H9 (cell line): ENCODE data around the gene SEMA3G. TPM values are rescaled to one million over a fixed set of nuclear protein-coding genes. Genes with fewer than 3 reads are reported as not detected.

Source experiments
- DNase-seq: peaks from one replicate; pipeline ENCODE4 v3.0.0-alpha.2; 2017
- H2AFZ ChIP-seq: one replicate; pipeline ENCODE4 v1.6.1; 2013; ENCODE audit warnings: mild to moderate bottlenecking, low read length, control low read depth, moderate library complexity
- H2AK5ac ChIP-seq: 2 replicates; pipeline ENCODE4 v1.6.1; 2013; ENCODE audit warnings: low read length, control low read depth, mixed read lengths; ENCODE audit not compliant: insufficient read length
- H2BK120ac ChIP-seq: one replicate; pipeline ENCODE4 v1.6.1; 2013; ENCODE audit warnings: low read depth, mild to moderate bottlenecking, low read length, control low read depth, inconsistent platforms; ENCODE audit not compliant: poor library complexity, severe bottlenecking
- H2BK12ac ChIP-seq: 2 replicates; pipeline ENCODE4 v1.6.1; 2013; ENCODE audit warnings: low read length, control low read depth, mixed read lengths, low read depth; ENCODE audit not compliant: insufficient read length
- H2BK15ac ChIP-seq: 2 replicates; pipeline ENCODE4 v1.6.1; 2013; ENCODE audit warnings: low read depth, low read length, control low read depth
- H2BK20ac ChIP-seq: one replicate; pipeline ENCODE4 v1.6.1; 2013; ENCODE audit warnings: low read depth, mild to moderate bottlenecking, low read length, control low read depth, inconsistent platforms; ENCODE audit not compliant: poor library complexity, severe bottlenecking
- H2BK5ac ChIP-seq: 2 replicates; pipeline ENCODE4 v1.6.1; 2013; ENCODE audit warnings: low read length, control low read depth, mixed read lengths; ENCODE audit not compliant: insufficient read length
- H3K14ac ChIP-seq: 2 replicates; pipeline ENCODE4 v1.6.1; 2013; ENCODE audit warnings: low read length, control low read depth; ENCODE audit not compliant: insufficient read depth
- H3K18ac ChIP-seq: 2 replicates; pipeline ENCODE4 v1.6.1; 2013; ENCODE audit warnings: low read depth, mild to moderate bottlenecking, mixed read lengths, low read length, control low read depth; ENCODE audit not compliant: insufficient read length
- H3K23ac ChIP-seq: 2 replicates; pipeline ENCODE4 v1.6.1; 2013; ENCODE audit warnings: low read length, control low read depth, mixed read lengths, low read depth; ENCODE audit not compliant: insufficient read length
- H3K23me2 ChIP-seq: 2 replicates; pipeline ENCODE4 v1.6.1; 2013; ENCODE audit warnings: low read depth, mild to moderate bottlenecking, mixed read lengths, low read length, control low read depth; ENCODE audit not compliant: insufficient read length, poor library complexity, severe bottlenecking
- H3K27ac ChIP-seq: 2 replicates; pipeline ENCODE4 v1.5.1; 2013; ENCODE audit warnings: low read length, control low read depth, mixed read lengths, low read depth; ENCODE audit not compliant: insufficient read length
- H3K27me3 ChIP-seq: 2 replicates; pipeline ENCODE4 v1.6.1; 2013; ENCODE audit warnings: low read length, control low read depth, inconsistent platforms; ENCODE audit not compliant: insufficient read depth
- H3K4ac ChIP-seq: 2 replicates; pipeline ENCODE4 v1.6.1; 2013; ENCODE audit warnings: low read depth, mild to moderate bottlenecking, control low read depth, inconsistent platforms, low read length, moderate library complexity
- H3K4me1 ChIP-seq: 2 replicates; pipeline ENCODE4 v1.6.1; 2013; ENCODE audit warnings: low read length, control low read depth, inconsistent platforms; ENCODE audit not compliant: insufficient read depth
- H3K4me2 ChIP-seq: 2 replicates; pipeline ENCODE4 v1.6.1; 2013; ENCODE audit warnings: low read length, control low read depth, mixed read lengths; ENCODE audit not compliant: insufficient read length, insufficient read depth
- H3K56ac ChIP-seq: 2 replicates; pipeline ENCODE4 v1.6.1; 2013; ENCODE audit warnings: low read depth, mild to moderate bottlenecking, mixed read lengths, low read length, control low read depth; ENCODE audit not compliant: insufficient read length
- H3K79me1 ChIP-seq: 2 replicates; pipeline ENCODE4 v1.6.1; 2013; ENCODE audit warnings: low read depth, mild to moderate bottlenecking, moderate library complexity, low read length, control low read depth, inconsistent platforms; ENCODE audit not compliant: insufficient read depth, poor library complexity, severe bottlenecking
- H3K79me2 ChIP-seq: 2 replicates; pipeline ENCODE4 v1.6.1; 2013; ENCODE audit warnings: low read length, control low read depth, inconsistent platforms; ENCODE audit not compliant: insufficient read depth
- H3K9ac ChIP-seq: 2 replicates; pipeline ENCODE4 v1.6.1; 2013; ENCODE audit warnings: low read length, control low read depth, mixed read lengths; ENCODE audit not compliant: insufficient read length; ENCODE audit errors: extremely low read depth
- H3K9me3 ChIP-seq: one replicate; pipeline ENCODE4 v1.6.1; 2013; ENCODE audit warnings: low read depth, low read length, inconsistent platforms; ENCODE audit not compliant: control insufficient read depth
- H3T11ph ChIP-seq: one replicate; pipeline ENCODE4 v1.6.1; 2013; ENCODE audit warnings: mild to moderate bottlenecking, low read length, control low read depth, inconsistent platforms
- H4K20me1 ChIP-seq: one replicate; pipeline ENCODE4 v1.6.1; 2013; ENCODE audit not compliant: control insufficient read depth, insufficient read length, insufficient read depth
- H4K5ac ChIP-seq: 2 replicates; pipeline ENCODE4 v1.6.1; 2013; ENCODE audit warnings: low read depth, mild to moderate bottlenecking, mixed read lengths, low read length, control low read depth; ENCODE audit not compliant: insufficient read length
- H4K8ac ChIP-seq: replicated peaks from 2 replicates; pipeline ENCODE4 v1.6.1; 2013; ENCODE audit warnings: low read length, control low read depth, mixed read lengths, low read depth; ENCODE audit not compliant: insufficient read length
- H4K91ac ChIP-seq: 2 replicates; pipeline ENCODE4 v1.6.1; 2013; ENCODE audit warnings: low read depth, mild to moderate bottlenecking, moderate library complexity, mixed read lengths, low read length, control low read depth; ENCODE audit not compliant: insufficient read length
- H3K27ac Mint-ChIP-seq, 3 experiments: 2 replicates in 2 of 3; 3 replicates in 1 of 3; pipeline ENCODE4 v1.8.0; 2020 to 2021; ENCODE audit warnings: mixed read lengths in 3 of 3, mild to moderate bottlenecking in 1 of 3, moderate library complexity in 1 of 3
- H3K27me3 Mint-ChIP-seq: 2 replicates; pipeline ENCODE4 v1.8.0; 2021; ENCODE audit warnings: low read depth, mild to moderate bottlenecking, moderate library complexity, mixed read lengths
- H3K36me3 Mint-ChIP-seq, 3 experiments: 2 replicates in 2 of 3; 3 replicates in 1 of 3; pipeline ENCODE4 v1.8.0; 2020 to 2021; ENCODE audit warnings: low read depth in 3 of 3, mixed read lengths in 3 of 3; ENCODE audit not compliant: insufficient read depth in 1 of 3
- H3K4me1 Mint-ChIP-seq, 2 experiments: 2 replicates each; pipeline ENCODE4 v1.8.0; 2020; ENCODE audit warnings: mixed read lengths in 2 of 2
- H3K4me3 Mint-ChIP-seq, 2 experiments: 2 replicates in 1 of 2; 3 replicates in 1 of 2; pipeline ENCODE4 v1.8.0; 2020 to 2021; ENCODE audit warnings: mild to moderate bottlenecking in 2 of 2, mixed read lengths in 2 of 2, moderate library complexity in 1 of 2
- H3K9me3 Mint-ChIP-seq, 2 experiments: 2 replicates in 1 of 2; 3 replicates in 1 of 2; pipeline ENCODE4 v1.8.0; 2020; ENCODE audit warnings: mild to moderate bottlenecking in 2 of 2, mixed read lengths in 2 of 2, moderate library complexity in 1 of 2
- WGBS: extraction: QIAGEN DNeasy Blood & Tissue Kit; methylation state at CpG from one replicate; pipeline ENCODE4 v1.1.7; 2013; ENCODE audit warnings: missing lambda C conversion rate, low lambda C conversion rate, mixed read lengths; ENCODE audit not compliant: insufficient read length; ENCODE audit errors: extremely low coverage; 5-methylcytosine and 5-hydroxymethylcytosine counted together
- total RNA-seq: library from RNA; stranded (reverse); gene quantifications from 2 replicates; pipeline ENCODE4 v1.2.1, GENCODE V29; 2021
- TF ChIP-seq, protein P1 (sequence below): fragments of 200-600 bp; sonication (generic); conservative IDR thresholded peaks from 3 replicates; pipeline ENCODE4 v1.8.0; 2021; ENCODE audit warnings: antibody characterized with exemption, mild to moderate bottlenecking

Gene SEMA3G
- total RNA-seq, 1 experiment from 2014 or later: 2.4 TPM

GRCh38 chr3:52463416-52463815, 18.5 kb upstream of the SEMA3G start:
- no peak overlapping the region for H2BK15ac ChIP-seq
- no peak overlapping the region for H2AK5ac ChIP-seq
- H2BK5ac ChIP-seq: no peak overlapping the region
- Mint-ChIP-seq H3K36me3 (peaks cover 24 to 64% (median 63%) of the 10 kb centered on the region in 3 experiments; a peak in 6 of 7 replicates), H3K4me3 (no peak overlapping the region), H3K9me3 (no peaks in the 10 kb centered on the region), H3K27ac (no peak overlapping the region), H3K27me3 (no peaks in the 10 kb centered on the region), H3K4me1 (peaks cover under 1 to 4% of the 10 kb centered on the region in 2 experiments; a peak in 3 of 4 replicates)
- no peak overlapping the region for H3K4me2 ChIP-seq
- H2BK20ac ChIP-seq: no peak overlapping the region
- H3K4me1 ChIP-seq: no peaks in the 10 kb centered on the region
- H3K56ac ChIP-seq: no peak overlapping the region
- H3K27ac ChIP-seq: no peak overlapping the region
- no CpG with 5 or more reads among the region's 5 CpGs for WGBS
- H3K9ac ChIP-seq: no peak overlapping the region
- H4K8ac ChIP-seq: no peak overlapping the region
- H3K27me3 ChIP-seq: no peaks in the 10 kb centered on the region
- no peak overlapping the region for H2BK12ac ChIP-seq
- H3K79me2 ChIP-seq: no peaks in the 10 kb centered on the region
- peaks cover 5% of the 10 kb centered on the region for H3K79me1 ChIP-seq
- H2AFZ ChIP-seq: no peak overlapping the region
- H3K23ac ChIP-seq: no peak overlapping the region
- H3K23me2 ChIP-seq: no peaks in the 10 kb centered on the region
- no peaks in the 10 kb centered on the region for H4K20me1 ChIP-seq
- TF ChIP-seq, protein P1, sequence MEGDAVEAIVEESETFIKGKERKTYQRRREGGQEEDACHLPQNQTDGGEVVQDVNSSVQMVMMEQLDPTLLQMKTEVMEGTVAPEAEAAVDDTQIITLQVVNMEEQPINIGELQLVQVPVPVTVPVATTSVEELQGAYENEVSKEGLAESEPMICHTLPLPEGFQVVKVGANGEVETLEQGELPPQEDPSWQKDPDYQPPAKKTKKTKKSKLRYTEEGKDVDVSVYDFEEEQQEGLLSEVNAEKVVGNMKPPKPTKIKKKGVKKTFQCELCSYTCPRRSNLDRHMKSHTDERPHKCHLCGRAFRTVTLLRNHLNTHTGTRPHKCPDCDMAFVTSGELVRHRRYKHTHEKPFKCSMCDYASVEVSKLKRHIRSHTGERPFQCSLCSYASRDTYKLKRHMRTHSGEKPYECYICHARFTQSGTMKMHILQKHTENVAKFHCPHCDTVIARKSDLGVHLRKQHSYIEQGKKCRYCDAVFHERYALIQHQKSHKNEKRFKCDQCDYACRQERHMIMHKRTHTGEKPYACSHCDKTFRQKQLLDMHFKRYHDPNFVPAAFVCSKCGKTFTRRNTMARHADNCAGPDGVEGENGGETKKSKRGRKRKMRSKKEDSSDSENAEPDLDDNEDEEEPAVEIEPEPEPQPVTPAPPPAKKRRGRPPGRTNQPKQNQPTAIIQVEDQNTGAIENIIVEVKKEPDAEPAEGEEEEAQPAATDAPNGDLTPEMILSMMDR: no peak
- no peak overlapping the region for H3K14ac ChIP-seq
- no peak overlapping the region for H3K18ac ChIP-seq
- no peak overlapping the region for H2BK120ac ChIP-seq
- no peak overlapping the region for H3K4ac ChIP-seq
- H4K91ac ChIP-seq: no peak overlapping the region
- H4K5ac ChIP-seq: no peak overlapping the region
- no peaks in the 10 kb centered on the region for H3K9me3 ChIP-seq
- DNase-seq: no peak
- no peak overlapping the region for H3T11ph ChIP-seq
